Trophoblast cell (in vitro differentiated cells and primary cell): ENCODE measurements around the gene MS4A3.

Experiments
- DNase-seq, 2 donors: peaks; one replicate each; pipeline ENCODE4 v3.0.0-alpha.2; 2016
- H2AFZ ChIP-seq: 2 replicates; pipeline ENCODE4 v1.6.1; 2013; ENCODE audit warnings: low read length, moderate library complexity, mild to moderate bottlenecking; ENCODE audit not compliant: insufficient read depth, poor library complexity
- H2AK5ac ChIP-seq: 2 replicates; pipeline ENCODE4 v1.6.1; 2013; ENCODE audit warnings: mild to moderate bottlenecking, low read length
- H2BK120ac ChIP-seq: 2 replicates; pipeline ENCODE4 v1.6.1; 2013; ENCODE audit warnings: low read length, mild to moderate bottlenecking, moderate library complexity; ENCODE audit not compliant: insufficient read depth, poor library complexity
- H2BK12ac ChIP-seq: 2 replicates; pipeline ENCODE4 v1.6.1; 2013; ENCODE audit warnings: mild to moderate bottlenecking, low read length, moderate library complexity
- H2BK5ac ChIP-seq: 2 replicates; pipeline ENCODE4 v1.6.1; 2013; ENCODE audit warnings: low read length, low read depth, moderate library complexity, mild to moderate bottlenecking; ENCODE audit not compliant: poor library complexity
- H3K14ac ChIP-seq: 2 replicates; pipeline ENCODE4 v1.6.1; 2013; ENCODE audit warnings: mild to moderate bottlenecking, low read length
- H3K18ac ChIP-seq: 2 replicates; pipeline ENCODE4 v1.6.1; 2013; ENCODE audit warnings: mild to moderate bottlenecking, low read length
- H3K23ac ChIP-seq: 2 replicates; pipeline ENCODE4 v1.6.1; 2013; ENCODE audit warnings: low read length
- H3K27ac ChIP-seq: 2 replicates; pipeline ENCODE4 v1.5.1; 2013; ENCODE audit warnings: low read depth, mild to moderate bottlenecking, inconsistent platforms, low read length, moderate library complexity
- H3K27me3 ChIP-seq: 2 replicates; pipeline ENCODE4 v1.6.1; 2013; ENCODE audit warnings: inconsistent platforms, mild to moderate bottlenecking, low read length, moderate library complexity; ENCODE audit not compliant: insufficient read depth
- H3K36me3 ChIP-seq, 2 experiments: 1 replicate in 1 of 2; 2 replicates in 1 of 2; pipeline ENCODE4 v1.6.1; 2013; ENCODE audit warnings: low read length in 2 of 2, mild to moderate bottlenecking in 2 of 2, moderate library complexity in 1 of 2; ENCODE audit not compliant: insufficient read depth in 2 of 2, control insufficient read depth in 1 of 2
- H3K4ac ChIP-seq: 2 replicates; pipeline ENCODE4 v1.6.1; 2013; ENCODE audit warnings: low read depth, mild to moderate bottlenecking, low read length, moderate library complexity
- H3K4me1 ChIP-seq, 2 experiments: 1 replicate in 1 of 2; 2 replicates in 1 of 2; pipeline ENCODE4 v1.6.1; 2013; ENCODE audit warnings: low read length in 2 of 2, mild to moderate bottlenecking in 2 of 2, moderate library complexity in 1 of 2; ENCODE audit not compliant: insufficient read depth in 2 of 2, control insufficient read depth in 1 of 2
- H3K4me2 ChIP-seq: 2 replicates; pipeline ENCODE4 v1.6.1; 2013; ENCODE audit warnings: inconsistent platforms, mild to moderate bottlenecking, low read length, moderate library complexity
- H3K4me3 ChIP-seq: 2 replicates; pipeline ENCODE4 v1.5.1; 2013; ENCODE audit warnings: mild to moderate bottlenecking, low read depth, low read length, inconsistent platforms
- H3K79me1 ChIP-seq: one replicate; pipeline ENCODE4 v1.6.1; 2013; ENCODE audit warnings: low read length
- H3K79me2 ChIP-seq: 2 replicates; pipeline ENCODE4 v1.6.1; 2013; ENCODE audit warnings: low read length, mild to moderate bottlenecking; ENCODE audit not compliant: control insufficient read depth, insufficient read depth, poor library complexity
- H3K9ac ChIP-seq: 2 replicates; pipeline ENCODE4 v1.6.1; 2013; ENCODE audit warnings: mild to moderate bottlenecking, low read length
- H3K9me3 ChIP-seq: 2 replicates; pipeline ENCODE4 v1.6.1; 2013; ENCODE audit warnings: low read depth, mild to moderate bottlenecking, control low read depth, inconsistent platforms, low read length; ENCODE audit not compliant: insufficient read depth
- H4K12ac ChIP-seq: 2 replicates; pipeline ENCODE4 v1.6.1; 2013; ENCODE audit warnings: low read depth, mild to moderate bottlenecking, low read length, moderate library complexity
- H4K8ac ChIP-seq: 2 replicates; pipeline ENCODE4 v1.6.1; 2013; ENCODE audit warnings: low read depth, mild to moderate bottlenecking, low read length, moderate library complexity
- H4K91ac ChIP-seq: one replicate; pipeline ENCODE4 v1.6.1; 2013; ENCODE audit warnings: low read depth, mild to moderate bottlenecking, low read length, moderate library complexity
- WGBS: extraction: QIAGEN DNeasy Blood & Tissue Kit; methylation state at CpG from one replicate; pipeline ENCODE4 v1.1.7; 2013; ENCODE audit warnings: missing lambda C conversion rate; ENCODE audit not compliant: insufficient read length, insufficient coverage; ENCODE audit errors: extremely low coverage; 5-methylcytosine and 5-hydroxymethylcytosine counted together

MS4A3 gene

GRCh38 chr11:60087239-60087638 lies 30.8 kb downstream of the MS4A3 start:
- Histone ChIP-seq H3K4ac (no peak overlapping the region), H3K4me3 (no peak overlapping the region), H3K79me1 (no peaks in the 10 kb centered on the region), H3K14ac (no peak overlapping the region), H3K36me3 (no peaks in the 10 kb centered on the region), H4K8ac (no peak overlapping the region), H3K27ac (no peak overlapping the region), H3K27me3 (no peaks in the 10 kb centered on the region), H2BK5ac (no peak overlapping the region), H4K91ac (no peak overlapping the region), H3K79me2 (no peaks in the 10 kb centered on the region), H3K18ac (no peak overlapping the region), H2BK120ac (no peak overlapping the region), H4K12ac (no peak overlapping the region), H2AK5ac (no peak overlapping the region), H3K23ac (no peak overlapping the region), H3K4me1 (no peaks in the 10 kb centered on the region), H3K9ac (no peak overlapping the region), H3K4me2 (no peak overlapping the region), H2BK12ac (no peak overlapping the region), H2AFZ (no peak overlapping the region), H3K9me3 (no peaks in the 10 kb centered on the region)
- no CpG with 5 or more reads among the region's 1 CpG for WGBS
- DNase-seq, result no peak

GRCh38 chr11:60088364-60088763 lies 31.9 kb downstream of the MS4A3 start, which contains the start of gene MS4A2:
Gene MS4A2, plus strand, starts transcription at chr11:60088664. Its CDS starts 102 bp downstream, at chr11:60088766.
- Histone ChIP-seq H2AK5ac (no peak within 1 kb of the TSS), H4K91ac (no peak within 1 kb of the TSS), H3K27me3 (no peaks in the 10 kb centered on the region), H3K27ac (no peak within 1 kb of the TSS), H4K12ac (no peak within 1 kb of the TSS), H2AFZ (no peak within 1 kb of the TSS), H3K9ac (no peak within 1 kb of the TSS), H3K36me3 (no peaks in the 10 kb centered on the region), H3K4ac (no peak within 1 kb of the TSS), H3K14ac (no peak within 1 kb of the TSS), H4K8ac (no peak within 1 kb of the TSS), H3K18ac (no peak within 1 kb of the TSS), H2BK120ac (no peak within 1 kb of the TSS), H3K9me3 (no peaks in the 10 kb centered on the region), H3K4me3 (no peak within 1 kb of the TSS), H3K79me2 (no peaks in the 10 kb centered on the region), H3K23ac (no peak within 1 kb of the TSS), H3K4me2 (no peak within 1 kb of the TSS), H2BK5ac (no peak within 1 kb of the TSS), H3K79me1 (no peaks in the 10 kb centered on the region), H3K4me1 (no peaks in the 10 kb centered on the region), H2BK12ac (no peak within 1 kb of the TSS)
- no CpG with 5 or more reads among the region's 1 CpG for WGBS
- no peak for DNase-seq

DNA sequence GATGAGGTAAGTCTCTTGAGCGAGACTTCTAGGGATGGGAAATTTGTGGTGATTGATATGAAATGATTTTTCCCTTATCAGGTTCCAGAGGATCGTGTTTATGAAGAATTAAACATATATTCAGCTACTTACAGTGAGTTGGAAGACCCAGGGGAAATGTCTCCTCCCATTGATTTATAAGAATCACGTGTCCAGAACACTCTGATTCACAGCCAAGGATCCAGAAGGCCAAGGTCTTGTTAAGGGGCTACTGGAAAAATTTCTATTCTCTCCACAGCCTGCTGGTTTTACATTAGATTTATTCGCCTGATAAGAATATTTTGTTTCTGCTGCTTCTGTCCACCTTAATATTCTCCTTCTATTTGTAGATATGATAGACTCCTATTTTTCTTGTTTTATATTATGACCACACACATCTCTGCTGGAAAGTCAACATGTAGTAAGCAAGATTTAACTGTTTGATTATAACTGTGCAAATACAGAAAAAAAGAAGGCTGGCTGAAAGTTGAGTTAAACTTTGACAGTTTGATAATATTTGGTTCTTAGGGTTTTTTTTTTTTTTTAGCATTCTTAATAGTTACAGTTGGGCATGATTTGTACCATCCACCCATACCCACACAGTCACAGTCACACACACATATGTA lies 39.1 kb downstream of the MS4A3 start:
- H4K91ac ChIP-seq, result no peak overlapping the region
- no peak overlapping the region for H3K14ac ChIP-seq
- H3K4me3 ChIP-seq, result no peak overlapping the region
- no peaks in the 10 kb centered on the region for H3K79me1 ChIP-seq
- H2AK5ac ChIP-seq, result no peak overlapping the region
- no peaks in the 10 kb centered on the region for H3K4me1 ChIP-seq
- DNase-seq, result no peak
- no peak overlapping the region for H2AFZ ChIP-seq
- no peaks in the 10 kb centered on the region for H3K9me3 ChIP-seq
- no peak overlapping the region for H3K4me2 ChIP-seq
- H2BK120ac ChIP-seq, result no peak overlapping the region
- H3K27me3 ChIP-seq, result no peaks in the 10 kb centered on the region
- no peak overlapping the region for H4K8ac ChIP-seq
- H3K4ac ChIP-seq, result no peak overlapping the region
- no peak overlapping the region for H2BK5ac ChIP-seq
- no peaks in the 10 kb centered on the region for H3K79me2 ChIP-seq
- no peak overlapping the region for H4K12ac ChIP-seq
- H3K9ac ChIP-seq, result no peak overlapping the region
- no peak overlapping the region for H3K27ac ChIP-seq
- no peak overlapping the region for H3K23ac ChIP-seq
- no peak overlapping the region for H3K18ac ChIP-seq
- no peaks in the 10 kb centered on the region for H3K36me3 ChIP-seq
- no CpG with 5 or more reads among the region's 4 CpGs for WGBS
- H2BK12ac ChIP-seq, result no peak overlapping the region

- no peak overlapping the region for H2BK5ac ChIP-seq
- no peaks in the 10 kb centered on the region for H3K79me2 ChIP-seq
- H4K12ac ChIP-seq, result no peak overlapping the region
- H3K79me1 ChIP-seq, result no peaks in the 10 kb centered on the region
- H3K9ac ChIP-seq, result no peak overlapping the region
- no peak overlapping the region for H2BK120ac ChIP-seq
- no peak overlapping the region for H3K23ac ChIP-seq
- H3K4ac ChIP-seq, result no peak overlapping the region
- no peak overlapping the region for H4K91ac ChIP-seq
- WGBS, result no CpG with 5 or more reads among the region's 1 CpG
- no peak overlapping the region for H2AFZ ChIP-seq
- peak; percentile 54 to 77 for DNase-seq
- H2AK5ac ChIP-seq, result no peak overlapping the region
- no peak overlapping the region for H2BK12ac ChIP-seq
- H3K27ac ChIP-seq, result no peak overlapping the region
- no peaks in the 10 kb centered on the region for H3K4me1 ChIP-seq
- H4K8ac ChIP-seq, result no peak overlapping the region
- no peaks in the 10 kb centered on the region for H3K27me3 ChIP-seq
- H3K4me2 ChIP-seq, result no peak overlapping the region
- H3K18ac ChIP-seq, result no peak overlapping the region
- no peaks in the 10 kb centered on the region for H3K9me3 ChIP-seq
- H3K14ac ChIP-seq, result no peak overlapping the region
- no peak overlapping the region for H3K4me3 ChIP-seq
- no peaks in the 10 kb centered on the region for H3K36me3 ChIP-seq
Observed at GRCh38 chr11:60097189-60097588, 40.7 kb downstream of the MS4A3 start.
